Measurements from ENCODE around the gene THOC2.

- no peak for TF ChIP-seq CTCF (IDR thresholded peaks at IDR 0.05)
- TF ChIP-seq POLR2A (IDR thresholded peaks at IDR 0.05) = no peak
These were observed 36.5 kb downstream of the THOC2 start for GRCh38 chrX:123696334-123696733.
